ENCODE data around the gene BTBD9.
"Not testable (repeated sequence)": the region's sequence is repeated elsewhere in the genome, so short reads cannot be mapped to it uniquely, and the experiment has no call there.

Gene BTBD9

DNA sequence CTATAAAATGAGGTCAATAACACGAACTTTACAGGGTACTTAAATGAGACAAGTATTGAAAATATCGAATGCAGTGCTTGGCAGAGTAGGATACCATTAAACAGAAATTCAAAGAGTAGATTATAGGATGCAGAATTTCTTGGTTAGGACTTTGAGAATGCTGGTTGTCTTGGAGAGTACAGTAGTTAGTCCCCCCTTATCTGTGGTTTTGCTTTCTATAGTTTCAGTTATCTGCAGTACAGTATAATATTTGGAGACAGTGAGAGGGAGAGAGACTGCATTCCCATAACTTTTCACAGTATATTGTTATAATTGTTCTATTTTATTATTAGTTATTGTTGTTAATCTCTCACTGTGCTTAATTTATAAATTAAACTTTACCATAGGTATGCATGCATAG is 290.5 kb downstream of the BTBD9 start:
- WGBS, 2 experiments (ENCODE audit: insufficient coverage in 2 of 2): 88 to 94% methylated on average over 2 of the region's 2 CpGs
- Histone ChIP-seq H3K4me3 (ENCODE audit: extremely low read depth, insufficient read depth, low read length, poor library complexity, severe bottlenecking) (no peak overlapping the region), H3K36me3 (ENCODE audit: control insufficient read depth, insufficient read depth, low read length) (no peaks in the 10 kb centered on the region), H3K9me3 (ENCODE audit: control insufficient read depth, low read length) (no peaks in the 10 kb centered on the region), H3K27ac (ENCODE audit: low read depth, low read length, severe bottlenecking) (no peak overlapping the region), H3K4me1 (ENCODE audit: control insufficient read depth, insufficient read depth, low read length, poor library complexity, severe bottlenecking) (peaks cover 13% of the 10 kb centered on the region)

DNA sequence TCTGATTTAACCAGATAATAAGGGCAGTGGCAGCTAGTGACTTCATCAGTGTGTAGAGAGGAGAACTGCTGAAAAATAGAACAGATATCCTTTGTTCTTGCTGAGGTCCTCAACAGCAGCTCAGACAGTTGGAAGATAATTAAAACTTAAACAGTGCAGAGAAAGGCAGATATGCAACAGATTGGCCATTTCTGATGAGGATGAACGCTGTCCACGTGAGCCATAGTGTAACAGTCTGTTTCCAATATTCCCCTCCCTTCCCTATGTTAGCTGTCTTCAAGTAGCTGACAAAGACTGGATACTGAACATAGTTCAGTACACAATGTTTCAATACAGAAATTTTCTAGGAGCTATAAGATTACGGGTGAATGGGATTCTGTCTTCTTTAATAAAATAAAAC is 291.4 kb downstream of the BTBD9 start:
- Histone ChIP-seq H3K4me1 (ENCODE audit: control insufficient read depth, insufficient read depth, low read length, poor library complexity, severe bottlenecking) (peaks cover 13% of the 10 kb centered on the region), H3K4me3 (ENCODE audit: extremely low read depth, insufficient read depth, low read length, poor library complexity, severe bottlenecking) (no peak overlapping the region), H3K27ac (ENCODE audit: low read depth, low read length, severe bottlenecking) (no peak overlapping the region), H3K9me3 (ENCODE audit: control insufficient read depth, low read length) (no peaks in the 10 kb centered on the region), H3K36me3 (ENCODE audit: control insufficient read depth, insufficient read depth, low read length) (no peaks in the 10 kb centered on the region)
- WGBS, 2 experiments (ENCODE audit: insufficient coverage in 2 of 2): no CpG with 5 or more reads among the region's 3 CpGs

DNA sequence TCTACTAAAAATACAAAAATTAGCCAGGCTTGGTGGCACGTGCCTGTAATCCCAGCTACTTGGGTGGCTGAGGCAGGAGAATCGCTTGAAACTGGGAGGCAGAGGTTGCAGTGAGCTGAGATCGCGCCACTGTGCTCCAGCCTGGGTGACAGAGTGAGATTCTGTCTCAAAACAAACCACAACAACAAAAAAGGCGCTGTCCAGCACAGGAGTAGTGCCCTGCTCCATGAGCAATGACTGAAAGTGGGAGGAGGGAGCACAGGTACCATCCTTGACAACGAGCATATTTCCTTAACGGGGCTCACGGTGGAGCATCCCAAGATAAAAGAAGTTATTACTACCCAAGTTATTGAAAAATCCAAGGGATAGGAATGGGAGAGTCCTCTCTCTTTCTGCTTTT is 291.9 kb downstream of the BTBD9 start:
- H3K9me3 ChIP-seq (ENCODE audit: control insufficient read depth, low read length); H3K4me3 ChIP-seq (ENCODE audit: extremely low read depth, insufficient read depth, low read length, poor library complexity, severe bottlenecking); H3K36me3 ChIP-seq (ENCODE audit: control insufficient read depth, insufficient read depth, low read length); H3K27ac ChIP-seq (ENCODE audit: low read depth, low read length, severe bottlenecking): not testable (repeated sequence)
- 88 to 100% methylated on average over 2 to 3 of the region's 8 CpGs for WGBS, 2 experiments (ENCODE audit: insufficient coverage in 2 of 2)
- H3K4me1 ChIP-seq (ENCODE audit: control insufficient read depth, insufficient read depth, low read length, poor library complexity, severe bottlenecking): peaks cover 13% of the 10 kb centered on the region

DNA sequence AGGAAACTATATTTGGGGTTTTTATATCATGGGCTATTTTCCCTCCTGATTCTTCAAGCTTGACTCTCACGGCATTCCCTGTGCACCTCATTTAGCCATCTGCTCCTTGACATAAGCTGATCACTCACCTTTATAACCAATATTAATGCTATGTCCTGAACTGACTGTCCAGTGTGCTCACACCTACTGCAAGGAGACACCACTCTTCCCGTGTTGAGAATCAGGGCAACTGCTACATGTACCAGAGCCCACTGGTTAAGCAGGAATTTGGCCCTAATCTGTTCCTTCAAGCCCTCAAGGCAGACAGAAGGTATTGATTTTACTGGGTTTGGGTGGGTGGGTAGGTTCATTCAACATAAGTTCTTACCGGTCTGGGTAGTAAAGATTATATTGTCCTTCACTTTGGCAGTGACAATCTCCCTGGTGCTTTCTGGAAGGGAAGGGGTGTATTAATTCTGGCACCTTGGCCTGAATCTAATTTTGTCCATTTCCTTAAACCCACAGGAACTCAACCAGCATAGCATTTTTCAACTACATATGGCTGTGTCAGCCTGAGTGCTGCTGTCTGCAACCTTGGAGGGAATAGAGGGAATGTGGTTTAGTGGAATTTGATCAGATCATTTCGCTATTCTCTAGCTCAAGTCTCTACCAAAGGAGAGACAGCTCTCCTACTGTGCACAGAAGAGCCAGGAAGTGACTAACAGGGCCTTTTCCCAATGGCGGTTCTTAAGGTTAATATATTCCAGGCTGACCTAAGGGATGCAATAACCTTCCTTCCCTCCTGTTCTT is 293.2 kb downstream of the BTBD9 start:
- Histone ChIP-seq H3K27ac (ENCODE audit: low read depth, low read length, severe bottlenecking) (no peak overlapping the region), H3K4me1 (ENCODE audit: control insufficient read depth, insufficient read depth, low read length, poor library complexity, severe bottlenecking) (peaks cover 13% of the 10 kb centered on the region)

DNA sequence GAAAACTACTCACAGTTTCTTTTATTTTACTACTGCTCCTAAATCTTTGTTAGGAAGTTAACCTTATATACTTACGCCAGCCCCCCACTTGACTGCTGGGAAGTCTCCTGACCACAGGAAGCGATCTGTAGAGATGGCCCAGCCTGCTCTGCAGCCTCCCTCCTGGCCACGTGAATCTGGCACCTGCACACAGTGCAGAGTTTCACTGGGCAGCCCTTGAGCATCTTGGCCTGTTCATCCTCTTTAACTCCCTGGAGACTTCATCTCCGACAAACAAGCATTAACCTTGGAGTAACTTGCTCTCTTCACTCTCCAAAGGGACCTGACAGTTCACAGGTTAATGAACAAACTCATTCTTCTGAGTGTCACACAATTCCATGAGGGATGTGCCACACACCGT is 294.1 kb downstream of the BTBD9 start:
- no peaks in the 10 kb centered on the region for H3K9me3 ChIP-seq (ENCODE audit: control insufficient read depth, low read length)
- H3K27ac ChIP-seq (ENCODE audit: low read depth, low read length, severe bottlenecking): no peak overlapping the region
- 90 to 92% methylated on average over 4 to 5 of the region's 5 CpGs for WGBS, 2 experiments (ENCODE audit: insufficient coverage in 2 of 2)
- peaks cover 7% of the 10 kb centered on the region for H3K4me1 ChIP-seq (ENCODE audit: control insufficient read depth, insufficient read depth, low read length, poor library complexity, severe bottlenecking)
- no peaks in the 10 kb centered on the region for H3K36me3 ChIP-seq (ENCODE audit: control insufficient read depth, insufficient read depth, low read length)
- no peak overlapping the region for H3K4me3 ChIP-seq (ENCODE audit: extremely low read depth, insufficient read depth, low read length, poor library complexity, severe bottlenecking)

More for the DNA sequence above, 293.2 kb downstream of the BTBD9 start:
- no peaks in the 10 kb centered on the region for H3K36me3 ChIP-seq (ENCODE audit: control insufficient read depth, insufficient read depth, low read length)
- H3K9me3 ChIP-seq (ENCODE audit: control insufficient read depth, low read length): no peaks in the 10 kb centered on the region
- H3K4me3 ChIP-seq (ENCODE audit: extremely low read depth, insufficient read depth, low read length, poor library complexity, severe bottlenecking): no peak overlapping the region
- WGBS, 2 experiments (ENCODE audit: insufficient coverage in 2 of 2): 64 to 74% methylated on average over 3 of the region's 5 CpGs

DNA sequence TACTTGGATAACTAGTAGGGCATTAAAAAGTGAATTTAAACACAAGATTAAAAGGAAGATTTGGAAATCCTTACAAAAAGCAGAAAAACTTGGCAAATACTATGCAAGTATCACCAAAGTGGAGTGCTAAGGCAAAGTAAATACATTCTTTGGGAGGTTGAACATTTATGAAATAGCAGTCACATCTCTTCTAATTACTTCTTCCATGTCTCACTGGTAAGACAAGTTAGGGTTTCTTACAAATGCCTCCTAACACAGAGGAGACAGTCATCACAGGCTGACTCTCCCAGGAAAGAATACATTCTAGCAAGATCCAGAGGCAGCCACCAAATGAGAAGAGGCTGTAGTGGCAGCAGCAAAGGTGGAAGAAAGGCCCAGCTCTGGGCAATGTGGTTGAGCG is 298.2 kb downstream of the BTBD9 start:
- no peaks in the 10 kb centered on the region for H3K36me3 ChIP-seq (ENCODE audit: control insufficient read depth, insufficient read depth, low read length)
- no peaks in the 10 kb centered on the region for H3K9me3 ChIP-seq (ENCODE audit: control insufficient read depth, low read length)
- H3K4me3 ChIP-seq (ENCODE audit: extremely low read depth, insufficient read depth, low read length, poor library complexity, severe bottlenecking): no peak overlapping the region
- 83 to 100% methylated on average over 1 of the region's 1 CpG for WGBS, 2 experiments (ENCODE audit: insufficient coverage in 2 of 2)
- H3K27ac ChIP-seq (ENCODE audit: low read depth, low read length, severe bottlenecking): no peak overlapping the region
- H3K4me1 ChIP-seq (ENCODE audit: control insufficient read depth, insufficient read depth, low read length, poor library complexity, severe bottlenecking): peaks cover under 1% of the 10 kb centered on the region

DNA sequence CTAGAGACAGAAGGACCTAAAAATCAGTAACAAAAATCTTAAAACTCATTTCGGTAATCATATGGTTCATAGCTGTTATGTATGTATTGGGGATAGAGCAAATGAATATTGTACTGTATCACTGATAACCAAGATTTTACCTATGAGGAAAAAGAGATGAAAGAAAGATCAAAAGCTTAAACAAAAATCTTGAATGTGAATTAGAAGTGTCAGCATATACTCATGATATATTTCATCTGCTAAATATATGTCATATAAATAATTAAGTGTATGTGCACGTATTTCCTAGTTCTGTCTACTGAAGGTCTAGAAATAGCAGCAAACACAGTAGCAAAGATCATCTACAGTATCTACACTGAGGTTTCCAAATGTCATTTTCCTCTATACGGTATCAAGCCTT is 299.8 kb downstream of the BTBD9 start:
- H3K9me3 ChIP-seq (ENCODE audit: control insufficient read depth, low read length): no peaks in the 10 kb centered on the region
- no peaks in the 10 kb centered on the region for H3K4me1 ChIP-seq (ENCODE audit: control insufficient read depth, insufficient read depth, low read length, poor library complexity, severe bottlenecking)
- 83% methylated on average over 1 of the region's 3 CpGs; no CpG with 5 or more reads in 1 of the 2 experiments for WGBS, 2 experiments (ENCODE audit: insufficient coverage in 2 of 2)
- no peaks in the 10 kb centered on the region for H3K36me3 ChIP-seq (ENCODE audit: control insufficient read depth, insufficient read depth, low read length)
- H3K4me3 ChIP-seq (ENCODE audit: extremely low read depth, insufficient read depth, low read length, poor library complexity, severe bottlenecking): no peak overlapping the region
- no peak overlapping the region for H3K27ac ChIP-seq (ENCODE audit: low read depth, low read length, severe bottlenecking)

DNA sequence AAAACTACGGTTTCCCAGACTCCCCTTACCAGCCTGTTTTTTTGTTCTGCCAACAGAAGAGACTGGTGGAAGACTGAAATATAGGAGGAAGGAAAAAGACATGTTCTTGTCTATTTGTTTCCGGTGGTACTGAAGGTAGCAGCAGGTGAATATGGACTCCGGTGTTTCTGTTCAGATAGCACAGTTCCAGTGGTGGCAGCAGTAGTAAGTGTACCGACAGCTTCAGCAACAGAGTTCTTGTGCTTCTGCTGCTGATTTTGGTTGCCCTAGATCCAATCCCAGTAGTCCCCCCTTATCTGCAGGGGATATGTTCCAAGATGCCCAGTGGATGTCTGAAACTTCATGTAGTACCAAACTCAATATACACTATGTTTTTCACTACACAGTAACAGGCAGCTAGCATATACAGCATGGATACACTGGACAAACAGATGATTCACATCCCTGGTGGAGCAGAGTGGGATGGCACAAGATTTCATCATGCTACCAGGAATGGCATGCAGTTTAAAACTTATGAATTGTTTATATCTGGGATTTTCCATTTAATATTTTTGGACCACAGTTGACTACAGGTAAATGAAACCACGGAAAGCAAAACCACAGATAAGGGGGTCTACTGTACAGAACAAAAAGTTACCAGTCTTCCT is 301.8 kb downstream of the BTBD9 start:
- 91 to 93% methylated on average over 4 of the region's 5 CpGs for WGBS, 2 experiments (ENCODE audit: insufficient coverage in 2 of 2)
- H3K27ac ChIP-seq (ENCODE audit: low read depth, low read length, severe bottlenecking): no peak overlapping the region
- no peaks in the 10 kb centered on the region for H3K36me3 ChIP-seq (ENCODE audit: control insufficient read depth, insufficient read depth, low read length)
- no peaks in the 10 kb centered on the region for H3K4me1 ChIP-seq (ENCODE audit: control insufficient read depth, insufficient read depth, low read length, poor library complexity, severe bottlenecking)
- no peaks in the 10 kb centered on the region for H3K9me3 ChIP-seq (ENCODE audit: control insufficient read depth, low read length)
- H3K4me3 ChIP-seq (ENCODE audit: extremely low read depth, insufficient read depth, low read length, poor library complexity, severe bottlenecking): no peak overlapping the region

DNA sequence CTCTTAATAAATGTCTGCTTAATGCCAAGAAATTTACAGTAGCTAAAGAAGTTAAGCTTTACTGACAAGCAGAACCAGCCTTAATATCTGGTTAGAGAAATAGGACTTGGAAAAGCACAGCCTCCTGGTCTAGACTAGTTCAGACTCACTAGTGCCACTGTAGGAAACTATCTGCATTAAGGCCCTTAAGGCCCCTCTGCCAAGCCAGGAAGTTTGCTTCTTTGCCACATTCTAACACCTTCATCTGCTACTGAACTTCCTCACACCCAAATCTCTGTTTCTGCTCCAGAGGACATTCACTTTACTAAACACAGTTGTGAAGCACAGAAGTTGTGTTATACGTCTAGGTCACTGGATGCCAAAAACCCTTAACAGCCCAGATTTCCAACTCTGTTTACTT is 302.8 kb downstream of the BTBD9 start:
- Histone ChIP-seq H3K4me3 (ENCODE audit: extremely low read depth, insufficient read depth, low read length, poor library complexity, severe bottlenecking) (no peak overlapping the region), H3K36me3 (ENCODE audit: control insufficient read depth, insufficient read depth, low read length) (no peaks in the 10 kb centered on the region), H3K4me1 (ENCODE audit: control insufficient read depth, insufficient read depth, low read length, poor library complexity, severe bottlenecking) (no peaks in the 10 kb centered on the region), H3K27ac (ENCODE audit: low read depth, low read length, severe bottlenecking) (no peak overlapping the region), H3K9me3 (ENCODE audit: control insufficient read depth, low read length) (no peaks in the 10 kb centered on the region)
- 100% methylated on average over 1 of the region's 1 CpG for WGBS, 2 experiments (ENCODE audit: insufficient coverage in 2 of 2)

DNA sequence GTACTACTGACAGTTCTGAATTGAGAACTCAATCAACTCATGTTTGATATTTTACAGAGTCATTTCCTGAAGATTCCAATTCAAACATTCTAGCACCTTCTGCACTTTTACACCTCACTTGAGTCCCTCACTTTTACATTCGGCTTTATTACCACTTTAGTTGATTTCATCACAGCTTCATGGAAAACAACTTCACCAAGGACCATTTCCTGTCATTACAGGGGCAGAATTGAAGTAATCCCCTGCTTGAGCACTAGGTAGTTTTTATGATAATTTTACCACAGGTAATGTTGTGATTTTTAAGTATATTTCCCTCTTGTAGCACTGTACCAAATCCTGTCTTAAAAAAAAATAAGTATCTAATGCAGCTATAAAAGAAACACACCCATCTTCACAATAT is 312.9 kb downstream of the BTBD9 start:
- H3K4me1 ChIP-seq (ENCODE audit: control insufficient read depth, insufficient read depth, low read length, poor library complexity, severe bottlenecking): no peaks in the 10 kb centered on the region
- H3K36me3 ChIP-seq (ENCODE audit: control insufficient read depth, insufficient read depth, low read length): no peaks in the 10 kb centered on the region
- 100% methylated on average over 1 of the region's 1 CpG; no CpG with 5 or more reads in 1 of the 2 experiments for WGBS, 2 experiments (ENCODE audit: insufficient coverage in 2 of 2)
- H3K27ac ChIP-seq (ENCODE audit: low read depth, low read length, severe bottlenecking): no peak overlapping the region
- no peak overlapping the region for H3K4me3 ChIP-seq (ENCODE audit: extremely low read depth, insufficient read depth, low read length, poor library complexity, severe bottlenecking)
- no peaks in the 10 kb centered on the region for H3K9me3 ChIP-seq (ENCODE audit: control insufficient read depth, low read length)

DNA sequence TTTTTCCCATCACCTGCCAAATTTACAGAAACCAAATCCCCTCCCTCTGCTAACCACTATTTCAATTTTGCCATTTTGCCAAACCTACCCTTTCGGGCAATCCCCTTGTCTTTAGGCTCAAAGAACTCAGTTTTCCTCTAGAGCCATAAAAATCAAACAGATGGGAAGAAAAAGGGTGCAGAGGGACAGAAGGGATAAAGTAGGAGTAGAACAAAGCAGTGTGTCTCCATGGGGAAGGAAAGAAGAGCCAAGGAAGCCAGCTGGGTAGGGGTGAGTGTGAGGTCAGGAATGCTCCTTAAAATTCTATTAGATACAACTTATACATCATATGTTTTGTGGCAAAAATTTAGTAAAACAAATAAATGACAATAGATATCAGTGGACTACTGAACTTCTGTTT is 316.5 kb downstream of the BTBD9 start:
- WGBS, 2 experiments (ENCODE audit: insufficient coverage in 2 of 2): no CpG with 5 or more reads among the region's 1 CpG
- H3K4me1 ChIP-seq (ENCODE audit: control insufficient read depth, insufficient read depth, low read length, poor library complexity, severe bottlenecking): no peaks in the 10 kb centered on the region

More for the DNA sequence above, 316.5 kb downstream of the BTBD9 start:
- Histone ChIP-seq H3K4me3 (ENCODE audit: extremely low read depth, insufficient read depth, low read length, poor library complexity, severe bottlenecking) (no peak overlapping the region), H3K36me3 (ENCODE audit: control insufficient read depth, insufficient read depth, low read length) (no peaks in the 10 kb centered on the region), H3K27ac (ENCODE audit: low read depth, low read length, severe bottlenecking) (no peak overlapping the region), H3K9me3 (ENCODE audit: control insufficient read depth, low read length) (no peaks in the 10 kb centered on the region)

Measured in mesodermal cell (in vitro differentiated cells).